ENCODE measurements around the gene ZNF831.

The ZNF831 gene

DNA sequence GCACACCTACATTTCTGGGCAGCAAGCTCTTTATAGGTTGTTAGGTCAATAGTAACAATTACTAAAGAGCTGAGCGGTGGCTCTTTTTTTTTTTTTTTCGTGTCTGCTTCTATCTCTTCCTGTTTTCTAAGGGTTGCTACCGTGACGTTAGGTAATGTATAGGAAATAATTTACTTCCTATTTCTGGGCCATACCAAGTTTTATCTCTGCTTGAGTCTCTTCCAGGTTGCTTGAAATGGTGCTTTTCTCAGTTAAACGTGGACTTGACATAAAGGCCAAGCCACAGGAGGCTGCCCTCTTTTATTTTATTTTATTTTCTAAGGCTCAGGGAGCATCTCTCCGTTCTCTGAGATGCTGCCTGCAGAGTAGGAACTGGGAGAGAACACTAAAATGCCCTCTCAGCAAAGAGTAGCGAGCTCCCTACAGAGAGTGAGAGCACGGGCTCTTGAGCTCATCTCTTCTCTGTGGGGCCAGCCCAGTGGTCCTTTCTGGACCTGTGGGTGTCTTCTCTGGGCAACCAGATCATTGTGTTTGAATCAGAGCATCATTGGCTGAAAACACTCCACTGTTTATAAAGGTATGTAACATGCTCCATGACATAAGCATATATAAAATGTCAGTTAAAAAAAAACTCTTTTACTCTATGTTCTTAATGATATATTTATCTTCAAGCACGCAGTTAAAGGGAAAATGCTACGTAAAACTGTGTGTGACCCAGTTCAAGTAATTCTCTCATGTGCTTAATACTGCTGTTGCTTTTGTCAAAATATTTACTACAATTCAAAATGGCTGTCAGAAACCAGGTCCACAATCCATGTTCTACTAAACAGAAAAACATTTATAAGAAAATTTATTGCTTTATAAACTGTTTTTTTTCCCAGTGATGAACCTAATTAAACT is at the start of gene ZNF831:
TSS of gene ZNF831 (plus strand) at position 191 of the 900 bp plus-strand sequence. CDS start 27,199 bp downstream, outside the sequence.
- DNase-seq (ENCODE audit: low read depth) = no peak

DNA sequence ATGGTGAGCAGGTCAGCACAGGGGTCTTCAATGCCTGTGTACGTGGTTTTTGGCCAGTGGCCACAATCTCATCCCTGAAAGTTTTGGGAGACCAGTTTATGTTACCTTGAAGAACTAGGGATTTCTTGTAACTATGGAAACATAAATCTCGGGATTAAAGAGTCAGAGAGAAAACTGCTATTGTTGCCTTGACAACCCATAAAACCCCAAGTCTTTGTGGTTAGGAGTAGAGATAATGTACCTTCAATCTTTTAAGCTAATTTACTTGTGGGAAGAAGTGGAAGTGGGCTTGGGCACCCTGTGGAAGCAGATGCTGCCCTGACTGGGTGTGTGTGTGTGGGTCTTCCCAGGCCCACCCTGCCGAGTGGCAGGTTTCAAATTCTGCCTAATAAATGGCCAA is 46.1 kb upstream of the ZNF831 start:
- H3K4me3 ChIP-seq (replicated peaks; ENCODE audit: low read depth, low read length) = no peak overlapping the region
- TF ChIP-seq, protein P1, sequence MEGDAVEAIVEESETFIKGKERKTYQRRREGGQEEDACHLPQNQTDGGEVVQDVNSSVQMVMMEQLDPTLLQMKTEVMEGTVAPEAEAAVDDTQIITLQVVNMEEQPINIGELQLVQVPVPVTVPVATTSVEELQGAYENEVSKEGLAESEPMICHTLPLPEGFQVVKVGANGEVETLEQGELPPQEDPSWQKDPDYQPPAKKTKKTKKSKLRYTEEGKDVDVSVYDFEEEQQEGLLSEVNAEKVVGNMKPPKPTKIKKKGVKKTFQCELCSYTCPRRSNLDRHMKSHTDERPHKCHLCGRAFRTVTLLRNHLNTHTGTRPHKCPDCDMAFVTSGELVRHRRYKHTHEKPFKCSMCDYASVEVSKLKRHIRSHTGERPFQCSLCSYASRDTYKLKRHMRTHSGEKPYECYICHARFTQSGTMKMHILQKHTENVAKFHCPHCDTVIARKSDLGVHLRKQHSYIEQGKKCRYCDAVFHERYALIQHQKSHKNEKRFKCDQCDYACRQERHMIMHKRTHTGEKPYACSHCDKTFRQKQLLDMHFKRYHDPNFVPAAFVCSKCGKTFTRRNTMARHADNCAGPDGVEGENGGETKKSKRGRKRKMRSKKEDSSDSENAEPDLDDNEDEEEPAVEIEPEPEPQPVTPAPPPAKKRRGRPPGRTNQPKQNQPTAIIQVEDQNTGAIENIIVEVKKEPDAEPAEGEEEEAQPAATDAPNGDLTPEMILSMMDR (IDR thresholded peaks at IDR 0.05; ENCODE audit: low read length, missing control alignments) = no peak
- DNase-seq (ENCODE audit: low read depth) = no peak

More for the DNA sequence above, at the start of gene ZNF831:
- H3K4me3 ChIP-seq (replicated peaks; ENCODE audit: low read depth, low read length) = no peak within 1 kb of the TSS
- TF ChIP-seq, protein P1 (IDR thresholded peaks at IDR 0.05; ENCODE audit: low read length, missing control alignments) = no peak

DNA sequence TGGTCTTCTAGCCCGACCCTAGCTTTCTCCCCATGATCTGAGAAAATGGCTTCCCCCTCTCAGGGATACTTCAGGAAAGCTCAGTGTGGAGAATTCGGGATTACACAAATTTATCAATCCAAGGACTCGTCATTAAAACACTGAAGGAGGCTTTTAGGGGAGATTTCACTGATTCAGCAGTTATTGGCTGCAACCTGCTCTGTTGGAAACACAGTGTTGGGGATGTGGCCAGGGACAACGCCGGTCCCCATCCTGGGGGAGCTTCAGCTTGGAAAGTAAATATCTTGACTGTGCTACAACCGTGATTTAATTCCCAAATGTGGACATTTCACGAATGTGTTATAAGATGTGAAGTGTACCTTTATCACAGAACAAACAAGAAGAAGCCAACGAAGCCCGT is 44.8 kb upstream of the ZNF831 start:
- DNase-seq (ENCODE audit: low read depth) = no peak
- TF ChIP-seq, protein P1 (IDR thresholded peaks at IDR 0.05; ENCODE audit: low read length, missing control alignments) = no peak
- no peak overlapping the region for H3K4me3 ChIP-seq (replicated peaks; ENCODE audit: low read depth, low read length)

DNA sequence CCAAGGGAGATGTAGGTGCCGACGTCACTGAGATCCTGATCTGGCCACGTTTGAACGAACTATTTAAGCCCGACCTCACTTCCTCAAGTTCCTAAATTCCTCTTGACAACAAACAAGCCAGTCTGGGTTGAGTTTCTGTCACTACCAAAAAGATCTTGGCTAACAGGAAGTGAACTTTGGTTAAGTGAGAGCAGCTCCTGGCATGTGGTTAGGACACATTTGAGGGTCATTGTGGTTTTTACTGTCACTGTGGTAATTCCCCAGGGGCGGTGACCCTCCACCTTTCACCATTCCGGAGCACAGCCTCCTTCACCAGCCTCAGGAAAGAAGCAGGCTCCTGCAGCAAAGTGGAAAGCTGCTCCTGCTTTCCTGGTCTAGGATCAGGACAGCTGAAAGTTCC is 43.1 kb upstream of the ZNF831 start:
- TF ChIP-seq, protein P1 (IDR thresholded peaks at IDR 0.05; ENCODE audit: low read length, missing control alignments) = no peak
- H3K4me3 ChIP-seq (replicated peaks; ENCODE audit: low read depth, low read length) = no peak overlapping the region
- no peak for DNase-seq (ENCODE audit: low read depth)

DNA sequence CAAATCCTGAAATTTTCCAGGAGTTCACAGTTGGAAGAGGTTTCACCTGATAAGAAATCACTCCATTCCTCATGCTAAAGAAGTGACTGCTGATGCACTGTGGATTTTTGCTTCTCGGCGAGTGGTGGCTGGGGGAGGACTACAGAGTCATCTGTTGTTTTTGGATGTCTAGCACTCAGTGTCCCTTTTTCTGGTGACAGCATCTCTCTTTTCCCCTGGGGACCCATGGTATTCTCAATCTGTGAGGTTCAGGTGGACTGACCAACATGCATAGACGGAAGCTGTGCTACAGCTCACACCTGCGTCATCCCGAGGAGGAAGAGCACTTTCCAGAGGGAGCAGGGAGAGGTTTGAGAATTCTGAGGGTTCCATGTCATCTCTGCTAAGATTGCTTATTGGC is 42.7 kb upstream of the ZNF831 start:
- TF ChIP-seq, protein P1 (IDR thresholded peaks at IDR 0.05; ENCODE audit: low read length, missing control alignments) = no peak
- H3K4me3 ChIP-seq (replicated peaks; ENCODE audit: low read depth, low read length) = no peak overlapping the region
- DNase-seq (ENCODE audit: low read depth) = no peak

DNA sequence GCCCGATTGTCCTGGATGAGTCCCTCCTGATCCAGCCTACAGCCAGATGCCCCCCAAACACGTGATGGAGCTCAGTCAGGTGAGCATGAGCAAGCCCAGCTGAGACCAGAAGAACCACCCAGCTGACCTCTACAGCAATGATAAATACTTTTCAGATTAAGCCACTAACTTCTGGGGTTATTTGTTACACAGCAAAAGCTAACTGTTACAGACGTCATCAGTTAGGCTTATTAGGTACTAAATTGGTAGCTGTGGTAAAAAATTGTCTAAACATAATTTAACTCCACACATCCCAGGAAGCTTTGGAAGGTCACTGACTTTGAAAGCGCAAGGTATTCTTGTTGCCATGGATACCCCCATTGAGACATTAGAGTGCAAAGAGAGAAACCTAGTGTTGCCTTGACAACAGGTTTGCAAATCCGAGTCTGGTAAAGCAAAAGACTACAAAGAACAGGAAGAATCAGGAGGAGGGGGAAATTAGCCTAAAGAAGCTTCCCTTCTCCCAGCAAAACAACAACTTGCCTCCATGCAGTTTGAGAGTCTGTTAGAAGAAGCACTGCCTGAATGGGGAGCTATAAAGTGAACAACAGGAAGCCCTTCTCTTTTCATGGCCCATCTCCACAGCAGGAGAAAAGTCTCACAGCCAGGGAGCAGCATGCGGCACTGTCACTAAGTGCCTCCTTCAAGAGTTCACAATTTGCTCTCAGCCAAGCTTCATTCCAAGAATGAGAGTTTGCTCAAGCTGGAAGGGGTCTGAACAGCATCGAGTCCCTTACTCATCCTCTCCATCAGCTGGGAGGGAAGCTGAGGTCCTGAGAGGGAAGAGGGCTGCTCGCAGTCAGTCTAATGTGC is 41.7 kb upstream of the ZNF831 start:
- no peak overlapping the region for H3K4me3 ChIP-seq (replicated peaks; ENCODE audit: low read depth, low read length)
- TF ChIP-seq, protein P1 (IDR thresholded peaks at IDR 0.05; ENCODE audit: low read length, missing control alignments) = no peak
- DNase-seq (ENCODE audit: low read depth) = no peak
